Middle frontal gyrus (tissue), 1 donor: ENCODE data around the gene CFAP46.

Experiments used
- DNase-seq: peaks from one replicate; pipeline ENCODE4 v3.0.0-alpha.2; 2015; ENCODE audit warnings: low spot score; ENCODE audit errors: extremely low spot score

The CFAP46 gene

DNA sequence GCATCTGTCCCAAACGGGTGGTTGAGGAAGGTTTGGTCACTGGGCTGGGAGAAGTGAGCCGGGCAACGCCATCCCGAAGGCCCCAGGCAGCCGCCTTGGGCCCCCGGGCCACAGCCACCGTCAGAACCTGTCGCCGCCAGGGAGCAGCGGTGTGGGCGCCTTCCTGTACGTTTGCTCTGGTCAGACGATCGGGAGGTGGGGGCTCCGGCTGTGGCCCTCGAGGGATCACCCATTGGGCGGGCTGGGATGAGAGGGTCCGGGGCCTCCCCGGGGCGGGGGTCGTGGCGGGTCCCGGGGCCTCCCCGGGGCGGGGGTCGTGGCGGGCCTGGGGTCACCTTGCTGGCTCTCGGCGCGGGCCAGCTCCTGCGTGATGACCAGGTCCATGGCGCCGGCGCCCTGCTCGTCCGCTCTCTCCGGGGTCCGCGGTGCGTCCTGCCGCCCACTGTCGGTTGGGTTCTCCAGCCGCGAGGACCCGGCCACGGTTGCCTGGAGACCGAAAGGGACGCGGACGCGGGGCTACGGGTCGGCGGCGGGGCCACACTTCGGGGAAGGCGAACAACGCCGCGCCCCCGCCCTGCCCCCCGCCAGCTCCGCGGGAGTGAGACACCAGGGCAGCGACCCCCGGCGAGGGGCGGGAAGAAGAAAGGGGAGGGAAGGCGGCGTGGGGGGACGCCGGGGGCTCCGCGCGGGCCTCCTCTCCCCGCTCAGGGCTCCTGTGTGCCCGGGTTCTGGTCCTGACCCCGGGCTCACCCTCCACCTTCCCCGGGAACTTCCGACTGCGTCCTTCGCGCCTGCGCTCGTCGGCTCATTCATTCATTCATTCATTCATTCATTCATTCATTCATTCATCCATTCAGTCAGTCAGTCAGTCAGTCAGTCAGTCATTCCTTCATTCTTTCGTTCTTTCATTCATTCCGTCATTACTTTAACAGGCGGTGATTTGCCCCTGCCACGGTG is at the start of gene CFAP46:
CFAP46 (minus strand) TSS at position 470 of the 957 bp plus-strand sequence; CDS start at position 384, 86 bp downstream.
- DNase-seq, result peak; percentile 38

DNA sequence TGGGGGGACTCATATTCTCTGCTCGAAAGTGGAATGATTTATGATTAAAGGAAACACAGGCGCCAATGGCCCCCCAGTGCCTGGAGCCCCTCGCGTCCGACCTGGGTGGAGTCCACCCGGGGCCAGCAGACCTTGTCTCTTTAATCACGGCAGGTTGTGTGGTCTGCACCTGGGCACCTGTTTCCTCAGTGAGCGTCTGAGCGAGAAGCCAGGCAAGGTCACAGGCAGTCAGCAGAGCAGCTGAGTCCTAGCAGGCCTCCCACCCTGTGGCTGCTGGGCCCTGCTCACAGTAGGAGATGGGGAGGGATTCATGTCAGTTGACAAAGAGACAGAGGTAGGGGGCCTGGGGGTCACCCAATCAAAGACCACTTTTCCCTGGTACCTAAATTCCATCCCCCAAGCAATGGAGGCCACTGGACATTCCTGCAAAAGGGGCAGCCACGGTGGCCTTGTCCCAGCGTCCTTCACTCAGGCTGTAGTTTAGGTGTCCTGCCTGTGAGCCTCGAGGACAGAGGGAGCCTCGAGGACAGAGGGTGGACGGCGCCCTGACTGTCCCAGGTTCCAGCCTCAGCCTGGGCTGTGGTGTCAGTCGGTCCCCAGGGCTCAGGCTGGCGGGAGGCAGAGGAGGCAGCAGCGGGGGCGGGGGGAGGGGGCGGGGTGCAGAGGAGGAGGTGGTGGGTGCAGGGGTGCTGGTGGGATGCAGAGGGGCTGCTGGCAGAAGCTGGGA is 49.5 kb upstream of the CFAP46 start:
- DNase-seq, result no peak

DNA sequence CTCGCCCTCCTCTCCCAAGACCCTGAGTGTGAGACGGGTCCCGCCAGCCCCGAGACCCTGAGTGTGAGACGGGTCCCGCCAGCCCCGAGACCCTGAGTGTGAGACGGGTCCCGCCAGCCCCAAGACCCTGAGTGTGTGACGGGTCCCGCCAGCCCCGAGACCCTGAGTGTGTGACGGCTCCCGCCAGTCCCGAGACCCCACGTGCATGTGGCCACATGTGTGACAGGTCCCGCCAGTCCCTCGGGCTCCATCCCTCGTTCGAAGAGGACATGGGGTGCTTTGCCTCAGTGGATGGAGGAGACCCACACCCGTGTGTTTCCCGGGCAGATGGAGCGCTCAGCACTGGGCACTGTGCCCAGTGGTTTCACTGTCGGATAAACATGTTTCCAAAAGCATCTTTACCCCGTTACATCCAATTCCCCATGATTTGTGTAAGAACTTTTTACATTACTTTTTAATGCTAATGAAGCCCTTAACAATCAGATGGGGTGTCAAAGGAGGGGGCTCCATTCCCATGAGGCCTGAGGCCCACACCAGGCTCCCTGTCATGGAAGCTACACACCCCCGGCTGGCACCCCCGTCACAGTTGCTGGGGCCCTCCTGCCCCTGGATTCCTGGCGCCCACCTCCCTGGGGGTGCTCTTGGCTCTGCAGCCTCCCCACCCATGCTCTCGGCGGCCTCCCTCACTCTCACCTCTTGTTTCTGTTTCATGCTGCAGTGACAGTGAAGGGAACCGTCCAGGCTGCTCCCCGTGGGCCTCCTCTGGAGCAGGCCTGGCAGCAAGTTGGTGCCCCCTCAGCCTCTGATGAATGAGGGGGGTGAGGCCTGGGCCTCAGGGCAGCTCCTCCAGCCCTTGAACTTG is 48.5 kb upstream of the CFAP46 start:
- no peak for DNase-seq

DNA sequence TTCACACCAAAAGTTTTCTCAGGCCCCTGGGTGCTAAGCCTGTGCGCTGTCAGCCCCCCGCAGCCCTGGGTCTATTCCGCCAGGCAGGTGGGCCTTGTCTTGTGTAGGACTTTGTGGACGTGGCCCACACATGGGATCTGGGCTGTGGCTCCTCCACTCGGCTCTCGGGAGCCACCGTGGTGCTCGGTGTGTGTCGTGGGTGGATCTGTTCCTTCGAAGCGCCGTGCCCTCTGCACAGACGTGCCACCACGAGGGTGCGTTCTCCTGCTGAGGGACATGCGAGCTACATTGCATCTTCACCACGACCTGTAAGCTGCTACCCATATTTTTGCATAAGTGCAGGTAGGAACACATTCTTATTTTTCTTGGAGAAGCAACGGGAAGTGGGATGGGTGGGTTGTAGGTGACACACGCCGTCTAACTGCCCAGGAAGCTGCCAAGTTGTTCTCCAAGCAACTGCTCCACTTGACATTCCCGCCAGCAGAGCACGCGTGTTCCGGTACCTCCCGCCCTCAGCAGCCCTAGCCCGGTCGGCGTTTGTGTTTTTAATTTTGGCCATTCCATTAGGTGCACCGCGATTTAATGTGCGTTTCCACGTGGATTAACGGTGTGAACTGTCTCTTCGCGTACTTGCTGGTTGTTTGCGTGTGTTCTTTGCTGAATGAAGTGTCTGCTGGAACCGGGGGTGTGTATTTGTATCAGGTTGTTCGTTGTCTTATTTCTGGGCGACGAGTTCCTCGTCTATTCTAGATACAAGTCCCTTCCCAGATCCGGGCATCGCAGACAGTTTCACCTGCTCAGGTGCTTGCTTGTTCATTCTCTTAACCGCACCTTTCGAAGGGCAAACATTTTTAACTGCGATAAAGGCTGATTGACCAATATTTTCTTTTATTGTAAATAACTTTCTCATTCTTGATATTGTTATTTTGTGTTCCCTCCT is 47.4 kb upstream of the CFAP46 start:
- DNase-seq, result no peak

DNA sequence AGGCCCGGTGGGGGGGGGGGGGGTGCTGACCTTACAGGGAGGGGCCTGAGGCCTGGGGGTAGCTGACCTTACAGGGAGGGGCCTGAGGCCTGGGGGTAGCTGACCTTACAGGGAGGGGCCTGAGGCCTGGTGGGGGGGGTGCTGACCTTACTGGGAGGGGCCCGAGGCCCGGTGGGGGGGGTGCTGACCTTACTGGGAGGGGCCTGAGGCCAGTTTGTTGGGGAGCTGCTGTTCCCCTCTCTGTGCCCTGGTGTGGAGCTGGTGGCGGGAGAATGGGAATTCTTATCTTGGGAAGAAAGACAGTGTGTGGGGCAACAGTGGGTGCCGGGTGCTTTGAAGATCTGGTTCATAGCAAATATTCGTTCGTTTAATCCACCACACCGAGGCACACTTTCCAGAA is 46.6 kb upstream of the CFAP46 start:
- no peak for DNase-seq

DNA sequence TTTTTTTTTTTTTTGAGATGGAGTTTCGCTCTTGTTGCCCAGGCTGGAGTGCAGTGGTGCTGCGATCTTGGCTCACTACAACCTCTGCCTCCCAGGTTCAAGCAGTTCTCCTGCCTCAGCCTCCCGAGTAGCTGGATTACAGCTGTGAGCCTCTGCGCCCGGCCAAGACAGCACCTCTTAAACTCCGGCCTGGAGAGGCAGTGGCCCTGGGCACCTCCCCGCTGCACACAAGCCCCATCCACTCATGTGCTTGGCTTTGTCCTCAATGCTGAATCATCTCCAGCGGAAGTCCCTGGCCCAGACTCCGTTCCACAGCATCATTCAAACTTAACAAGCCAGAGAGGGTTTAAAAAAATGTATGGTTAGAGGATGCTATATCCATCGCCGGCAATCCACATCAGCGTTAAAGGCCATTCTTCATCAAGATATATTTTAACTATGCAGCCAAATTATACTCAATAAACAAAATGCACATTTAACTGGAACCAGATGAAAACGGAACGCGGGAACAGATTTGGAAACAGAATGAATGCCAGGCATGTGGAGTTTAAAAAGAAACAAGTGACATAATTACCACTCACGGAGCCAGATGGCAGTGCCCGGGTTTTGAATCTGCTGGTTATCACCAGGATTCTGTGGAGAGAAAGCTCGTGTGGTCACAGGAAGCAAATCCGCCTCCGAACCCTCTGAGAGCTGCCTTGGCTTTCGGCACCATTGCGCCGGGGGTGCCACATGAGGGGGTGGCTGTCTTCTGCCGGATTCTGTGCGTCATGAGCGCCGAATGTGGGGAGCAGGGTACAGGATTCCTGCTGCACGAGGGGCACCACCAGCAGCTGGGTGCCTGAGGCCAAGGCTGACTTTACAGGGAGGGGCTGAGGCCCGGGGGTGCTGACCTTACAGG is 45.6 kb upstream of the CFAP46 start:
- peak; percentile 83 for DNase-seq

DNA sequence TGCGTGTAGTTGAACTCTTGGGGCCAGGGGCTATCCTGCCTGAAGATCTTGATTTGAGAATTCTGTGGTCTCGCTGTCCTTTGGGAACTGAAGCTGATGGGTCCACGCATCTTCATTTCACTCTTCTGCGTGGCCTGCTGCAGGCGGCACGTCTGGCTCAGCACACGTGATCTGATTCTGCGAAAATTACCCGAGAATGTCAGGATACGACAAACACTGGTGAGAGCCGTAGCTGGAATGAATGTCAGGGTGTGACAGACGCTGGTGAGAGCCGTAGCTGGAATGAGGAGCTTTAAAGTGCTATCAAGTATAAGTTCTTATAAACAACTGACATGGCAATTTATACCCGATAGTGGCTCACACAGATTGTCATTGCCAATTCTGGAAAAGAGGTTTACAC is 44.6 kb upstream of the CFAP46 start:
- DNase-seq, result no peak

DNA sequence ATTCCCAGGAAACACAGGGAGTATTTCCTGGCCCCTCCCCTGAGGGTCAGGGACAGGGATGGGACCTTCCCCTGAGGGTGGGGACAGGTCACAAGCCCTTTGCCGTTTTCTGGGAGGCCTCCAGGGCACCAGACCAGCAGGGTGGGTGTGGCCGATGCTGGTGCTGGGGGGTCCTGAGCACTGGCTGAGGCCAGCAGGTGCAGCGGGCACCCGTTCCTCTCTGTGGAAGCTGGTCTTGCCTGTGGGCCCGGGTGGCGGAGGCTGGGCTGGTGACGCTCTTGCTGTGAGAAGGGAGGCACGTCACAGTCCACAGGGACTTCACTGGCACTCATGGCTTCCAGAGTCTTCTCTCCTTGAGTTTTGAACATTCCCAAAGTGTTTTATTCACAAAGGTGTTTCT is 44.2 kb upstream of the CFAP46 start:
- no peak for DNase-seq

DNA sequence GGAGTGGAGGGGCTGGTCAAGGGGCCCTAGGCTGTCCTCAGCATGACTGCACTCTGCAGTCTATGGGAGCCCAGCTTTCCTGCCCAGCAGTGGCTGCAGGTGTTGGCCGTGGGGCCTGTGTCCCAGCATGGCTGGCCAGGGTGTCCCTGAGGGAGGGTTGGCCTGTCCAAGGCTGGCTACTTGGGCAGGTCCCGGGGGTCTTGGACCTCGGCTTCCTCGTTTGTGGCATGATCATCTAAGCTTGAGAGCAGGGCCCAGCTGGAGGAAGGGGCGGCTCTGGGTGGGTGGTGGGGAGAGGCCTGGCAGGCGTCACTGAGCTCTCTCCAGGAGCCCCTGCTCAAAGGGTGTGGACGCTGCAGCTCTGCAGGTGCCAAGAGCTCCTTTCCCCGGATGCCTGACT is 43.7 kb upstream of the CFAP46 start:
- no peak for DNase-seq

DNA sequence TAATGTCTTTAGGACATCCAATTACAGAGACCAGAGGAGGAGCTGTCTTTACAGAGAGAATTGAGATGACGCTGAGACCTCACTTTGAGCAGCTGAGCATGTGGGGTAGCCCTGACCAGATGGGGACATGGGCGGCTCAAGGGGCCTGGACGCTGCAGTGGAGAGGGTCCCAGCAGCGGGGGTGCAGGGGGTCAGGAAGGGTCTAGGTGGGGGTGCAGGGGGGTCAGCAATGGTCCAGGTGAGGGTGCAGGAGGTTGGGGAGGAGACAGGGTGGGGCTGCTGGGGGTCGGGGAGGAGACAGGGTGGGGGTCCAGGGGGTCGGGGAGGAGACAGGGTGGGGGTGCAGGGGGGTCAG is 43.2 kb upstream of the CFAP46 start:
- DNase-seq, result no peak

DNA sequence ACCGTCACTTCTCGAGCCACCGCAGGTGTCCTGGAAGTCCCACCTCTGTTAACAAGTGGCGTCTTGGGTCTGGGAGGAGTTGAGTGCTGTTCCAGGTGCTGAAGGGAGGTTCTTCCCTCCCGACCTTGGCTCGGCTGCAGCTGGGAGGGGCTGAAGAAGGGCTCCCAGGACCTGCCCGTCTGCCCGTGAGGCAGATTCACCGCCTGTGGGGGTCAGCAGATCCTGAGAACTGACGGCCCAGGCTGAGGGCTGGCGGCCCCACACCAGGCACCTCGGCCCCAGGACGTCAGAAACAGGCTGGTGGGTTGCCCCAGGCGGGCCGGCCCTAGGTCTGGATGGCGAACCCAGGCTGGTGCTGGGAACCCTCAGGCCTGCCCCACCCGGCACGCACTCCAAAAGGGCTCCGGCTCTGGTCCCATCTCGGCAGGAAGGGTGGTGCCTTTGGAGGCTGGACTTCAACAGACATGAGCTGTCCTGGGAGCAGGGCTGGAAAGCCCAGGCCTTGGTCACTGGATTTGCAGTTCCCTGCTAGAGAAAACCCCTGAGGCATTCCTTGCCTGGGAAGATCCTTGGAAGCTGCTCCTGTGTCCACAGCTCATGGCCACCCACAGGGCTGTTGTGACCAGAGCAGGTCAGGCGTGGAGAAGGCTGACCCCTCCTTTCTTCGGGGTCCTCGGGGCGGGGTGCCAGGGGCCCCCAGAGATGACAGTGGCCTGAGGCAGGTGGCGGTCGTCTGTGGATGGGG is 42.6 kb upstream of the CFAP46 start:
- no peak for DNase-seq

DNA sequence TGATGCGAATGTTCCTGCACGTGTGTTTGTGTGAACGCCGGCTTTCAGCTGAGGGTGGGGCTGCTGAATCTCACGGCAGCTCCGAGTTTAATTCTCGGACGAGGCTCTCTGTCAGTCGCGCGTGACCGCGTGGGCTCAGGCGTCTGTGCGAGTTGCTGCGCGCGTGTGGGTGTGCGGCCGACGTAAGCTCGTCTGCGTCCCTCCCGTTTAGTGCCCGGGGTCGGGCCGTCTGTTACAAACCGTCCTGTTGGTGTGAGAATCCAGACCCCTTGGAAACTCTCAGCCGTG is 41.6 kb upstream of the CFAP46 start:
- DNase-seq, result no peak

DNA sequence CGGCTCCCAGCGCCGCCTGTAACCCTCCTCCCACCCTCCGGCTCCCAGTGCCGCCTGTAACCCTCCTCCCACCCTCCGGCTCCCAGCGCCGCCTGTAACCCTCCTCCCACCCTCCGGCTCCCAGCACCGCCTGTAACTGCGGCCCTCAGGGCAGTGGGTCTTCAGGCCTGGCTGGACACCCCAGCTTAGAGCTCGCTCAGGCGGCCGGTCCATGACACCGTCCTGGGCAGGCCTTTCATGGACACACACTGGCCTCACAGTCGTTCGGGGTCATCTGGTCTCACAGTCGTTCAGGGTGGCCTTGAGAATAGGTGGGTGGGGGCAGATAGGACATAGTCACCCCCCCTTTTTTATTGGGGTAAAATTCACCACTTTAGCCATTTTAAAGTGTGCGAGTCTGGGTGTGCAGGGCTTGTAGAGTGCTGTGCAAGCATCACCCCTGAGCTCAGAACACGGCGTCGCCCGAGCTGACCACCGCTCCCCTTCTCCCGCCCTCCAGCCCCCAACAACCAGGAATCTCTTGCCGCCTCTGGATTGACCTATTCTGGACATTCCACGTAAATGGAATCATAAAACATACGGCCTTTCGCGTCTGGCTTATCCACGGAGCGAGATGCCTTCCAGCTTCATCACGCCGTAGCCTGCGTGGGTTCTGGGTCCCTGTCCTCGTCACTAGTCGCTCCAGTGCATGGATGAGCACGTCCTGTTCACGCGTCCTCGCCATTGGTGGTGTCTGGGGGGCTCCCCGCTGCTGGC is 41.1 kb upstream of the CFAP46 start:
- DNase-seq, result no peak

DNA sequence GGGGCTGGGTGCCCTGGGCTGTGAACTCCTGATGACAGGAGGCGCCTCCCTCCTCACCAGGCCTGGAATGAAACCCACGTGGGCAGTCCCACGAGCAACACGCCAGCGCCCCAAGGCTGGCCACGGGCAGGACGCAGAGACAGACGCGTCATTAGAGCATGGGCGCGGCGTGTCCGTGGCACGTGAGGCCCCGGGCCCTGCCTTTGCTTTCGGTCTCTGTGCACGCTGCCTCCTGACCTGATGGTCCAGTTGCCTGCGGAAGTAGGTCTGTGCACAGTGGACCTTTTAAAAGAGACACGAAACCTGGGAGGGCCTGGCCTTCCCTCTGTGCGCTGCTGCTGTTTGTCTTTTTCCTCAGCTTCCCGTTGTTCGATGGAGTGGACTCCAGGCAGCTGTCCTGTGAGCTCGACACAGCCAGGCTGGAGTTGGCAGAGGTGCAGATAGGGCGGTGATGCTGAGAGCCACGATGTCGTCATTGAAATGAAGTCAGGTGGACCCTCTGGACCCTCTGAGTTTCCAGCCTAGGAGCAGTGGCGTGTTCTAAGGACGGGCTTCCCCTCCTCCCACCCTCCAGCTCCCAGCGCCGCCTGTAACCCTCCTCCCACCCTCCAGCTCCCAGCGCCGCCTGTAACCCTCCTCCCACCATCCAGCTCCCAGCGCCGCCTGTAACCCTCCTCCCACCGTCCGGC is 40.1 kb upstream of the CFAP46 start:
- DNase-seq, result no peak

DNA sequence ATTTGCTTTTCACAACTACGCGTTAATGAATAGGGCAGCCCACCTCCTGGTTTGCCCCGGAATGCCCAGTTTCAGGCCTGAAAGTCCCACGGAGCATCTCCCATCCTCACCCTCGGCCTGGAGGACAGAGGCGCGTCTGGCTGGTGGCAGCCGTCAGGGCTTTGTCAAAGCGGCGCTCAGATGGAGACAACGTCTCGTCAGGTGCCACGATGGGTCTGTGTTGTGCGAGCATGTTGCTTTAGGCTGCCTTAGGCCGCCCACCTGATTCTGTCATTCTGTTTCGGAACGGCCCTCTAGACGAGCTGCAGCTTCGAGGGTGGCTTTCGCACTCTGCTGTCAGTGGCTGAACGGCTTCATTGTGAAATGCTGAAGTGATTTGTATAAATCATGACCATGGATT is 39.4 kb upstream of the CFAP46 start:
- no peak for DNase-seq

DNA sequence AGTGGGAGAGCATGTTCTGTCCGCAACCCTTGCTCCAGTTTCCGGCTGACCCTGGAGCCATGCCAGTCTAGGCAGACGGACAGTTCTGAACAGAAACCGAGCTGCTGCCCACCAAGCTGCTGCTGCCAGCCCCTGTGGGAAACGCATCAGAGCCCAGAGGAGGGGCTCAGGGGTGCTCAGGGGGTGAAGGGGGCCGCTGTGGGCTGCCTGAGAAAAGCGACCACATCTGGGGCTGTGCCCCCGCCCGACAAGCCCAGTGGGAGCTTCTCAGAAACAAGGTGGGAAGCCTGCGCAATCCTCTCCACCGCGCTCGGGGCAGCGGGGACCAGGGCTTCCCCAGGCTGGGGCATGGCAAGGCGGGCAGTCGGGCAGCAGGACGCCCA is 38.8 kb upstream of the CFAP46 start:
- no peak for DNase-seq

DNA sequence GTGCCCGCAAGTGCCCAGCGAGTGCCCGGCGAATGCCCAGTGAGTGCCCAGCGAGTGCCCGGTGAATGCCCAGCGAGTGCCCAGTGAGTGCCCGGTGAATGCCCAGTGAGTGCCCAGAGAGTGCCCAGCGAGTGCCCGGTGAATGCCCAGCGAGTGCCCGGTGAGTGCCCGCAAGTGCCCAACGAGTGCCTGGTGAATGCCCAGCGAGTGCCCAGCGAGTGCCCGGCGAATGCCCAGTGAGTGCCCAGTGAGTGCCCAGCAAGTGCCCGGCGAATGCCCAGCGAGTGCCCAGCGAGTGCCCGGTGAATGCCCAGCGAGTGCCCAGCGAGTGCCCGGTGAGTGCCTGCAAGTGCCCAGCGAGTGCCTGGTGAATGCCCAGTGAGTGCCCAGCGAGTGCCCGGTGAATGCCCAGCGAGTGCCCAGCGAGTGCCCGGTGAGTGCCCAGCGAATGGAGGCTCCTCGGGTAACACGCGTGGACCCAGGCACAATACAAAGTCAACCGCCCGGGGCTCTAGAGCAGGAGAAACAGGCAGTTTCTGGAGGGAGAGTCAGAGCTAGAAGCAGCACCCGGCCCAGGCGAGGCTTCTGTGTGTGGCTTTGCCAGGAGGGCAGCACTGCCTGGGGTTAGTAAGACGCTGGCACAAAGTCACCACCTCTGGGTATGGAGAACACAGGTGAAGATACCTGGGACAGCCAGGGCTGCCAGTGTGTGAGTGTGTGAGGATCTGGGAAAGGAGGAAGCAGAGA is 38.2 kb upstream of the CFAP46 start:
- no peak for DNase-seq
